Body of pancreas (tissue), 4 donors: ENCODE measurements around the gene MIB2. TPM values are rescaled to one million over a fixed set of nuclear protein-coding genes. Genes with fewer than 3 reads are reported as not detected.
"Not testable (repeated sequence)": the region's sequence is repeated elsewhere in the genome, so short reads cannot be mapped to it uniquely, and the experiment has no call there.

Experiments used
- ATAC-seq: fragments of 150-250 bp; one replicate; pipeline ENCODE4 v1.9.1; 2016
- DNase-seq, 4 donors: peaks; one replicate each; pipeline ENCODE4 v3.0.0-alpha.2; 2019
- H3K27ac ChIP-seq, 4 donors: fragments of 200-600 bp; sonication (generic); 1 replicate in 3 of 4; 2 replicates in 1 of 4; pipeline versions ENCODE4 v1.5.1 to v1.6.1; 2016 to 2019; ENCODE audit warnings: mild to moderate bottlenecking in 1 of 4, mixed read lengths in 1 of 4, moderate library complexity in 1 of 4
- H3K27me3 ChIP-seq, 2 donors: fragments of 200-600 bp; sonication (generic); one replicate each; pipeline ENCODE4 v1.6.0; 2016; ENCODE audit warnings: mild to moderate bottlenecking in 1 of 2
- H3K36me3 ChIP-seq, 2 donors: fragments of 200-600 bp; sonication (generic); replicated peaks in 1 of 2; 2 replicates each; pipeline ENCODE4 v1.5.1; 2016; ENCODE audit warnings: low read depth in 2 of 2; ENCODE audit not compliant: insufficient read depth in 1 of 2
- H3K4me1 ChIP-seq: fragments of 200-600 bp; sonication (generic); one replicate; pipeline ENCODE4 v1.6.0; 2016
- H3K4me3 ChIP-seq, 2 donors: fragments of 200-600 bp; sonication (generic); 1 replicate in 1 of 2; 2 replicates in 1 of 2; pipeline ENCODE4 v1.5.1; 2016 to 2019
- H3K9me3 ChIP-seq, 3 donors: fragments of 200-600 bp; sonication (generic); 1 replicate in 2 of 3; 2 replicates in 1 of 3; pipeline ENCODE4 v1.5.1; 2016
- POLR2A ChIP-seq, 3 donors: fragments of 450-650 bp; IDR thresholded peaks; one replicate each; pipeline ENCODE4 v1.6.1; 2016; ENCODE audit warnings: antibody characterized with exemption in 3 of 3, mild to moderate bottlenecking in 2 of 3
- WGBS, 2 donors: methylation state at CpG; one replicate each; pipeline ENCODE4 v1.1.5; 2017; 5-methylcytosine and 5-hydroxymethylcytosine counted together
- intact Hi-C: fragments of 100-400 bp; cut with DNase I; formaldehyde crosslinking; loops from one replicate; pipeline ENCODE4 v1.15.1; 2023
- total RNA-seq, 2 donors: library from RNA; depleted of rRNA; stranded (reverse); fragments of >200 nt; gene quantifications; one replicate each; pipeline ENCODE4 v1.1.0, GENCODE V29; 2016
- TF ChIP-seq, protein P1 (sequence below), 7 experiments: fragments of 450-650 bp in 4 of 7; fragments of 200-600 bp in 3 of 7; sonication (generic) in 3 of 7; IDR thresholded peaks; one replicate each; pipeline ENCODE4 v1.5.1; 2016 to 2019; ENCODE audit warnings: antibody characterized with exemption in 7 of 7

The MIB2 gene
- total RNA-seq, 2 donors from 2014 or later, result 57.6 to 101 TPM

DNA sequence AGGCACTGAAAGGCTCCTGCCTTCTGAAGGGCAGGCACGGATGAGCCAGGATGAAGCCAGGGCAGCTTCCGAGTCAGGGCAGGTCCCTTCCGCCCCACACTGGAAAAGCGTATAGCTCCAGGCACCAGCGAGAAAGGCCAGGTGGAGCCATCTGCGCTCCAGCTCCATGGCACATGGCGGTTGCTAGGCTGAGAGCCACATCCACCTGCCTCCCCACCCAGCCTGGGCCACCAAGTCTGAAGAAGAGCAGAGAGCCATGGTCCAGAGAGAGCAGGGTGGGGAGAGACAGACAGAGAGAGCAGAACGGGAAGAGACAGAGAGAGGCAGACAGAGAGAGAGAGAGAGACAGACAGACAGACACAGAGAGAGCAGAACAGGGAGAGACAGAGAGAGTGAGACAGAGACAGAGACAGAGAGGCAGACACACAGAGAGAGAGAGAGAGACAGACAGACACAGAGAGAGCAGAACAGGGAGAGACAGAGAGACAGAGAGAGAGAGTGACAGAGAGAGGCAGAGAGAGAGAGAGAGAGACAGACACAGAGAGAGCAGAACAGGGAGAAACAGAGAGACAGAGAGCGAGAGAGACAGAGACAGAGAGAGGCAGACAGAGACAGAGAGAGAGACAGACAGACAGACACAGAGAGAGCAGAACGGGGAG lies 20.6 kb upstream of the MIB2 start:
- H3K4me1 ChIP-seq, result peaks cover 21% of the 10 kb centered on the region
- WGBS, 2 donors, result 51 to 54% methylated on average over 5 to 10 of the region's 10 CpGs
- no peak overlapping the region for H3K4me3 ChIP-seq
- no peaks in the 10 kb centered on the region for H3K9me3 ChIP-seq
- no peak overlapping the region for H3K27ac ChIP-seq
- ATAC-seq (no peak), DNase-seq (no peak)
- intact Hi-C loops, result no loop called here
- no peaks in the 10 kb centered on the region for H3K27me3 ChIP-seq
- TF ChIP-seq, protein P1, sequence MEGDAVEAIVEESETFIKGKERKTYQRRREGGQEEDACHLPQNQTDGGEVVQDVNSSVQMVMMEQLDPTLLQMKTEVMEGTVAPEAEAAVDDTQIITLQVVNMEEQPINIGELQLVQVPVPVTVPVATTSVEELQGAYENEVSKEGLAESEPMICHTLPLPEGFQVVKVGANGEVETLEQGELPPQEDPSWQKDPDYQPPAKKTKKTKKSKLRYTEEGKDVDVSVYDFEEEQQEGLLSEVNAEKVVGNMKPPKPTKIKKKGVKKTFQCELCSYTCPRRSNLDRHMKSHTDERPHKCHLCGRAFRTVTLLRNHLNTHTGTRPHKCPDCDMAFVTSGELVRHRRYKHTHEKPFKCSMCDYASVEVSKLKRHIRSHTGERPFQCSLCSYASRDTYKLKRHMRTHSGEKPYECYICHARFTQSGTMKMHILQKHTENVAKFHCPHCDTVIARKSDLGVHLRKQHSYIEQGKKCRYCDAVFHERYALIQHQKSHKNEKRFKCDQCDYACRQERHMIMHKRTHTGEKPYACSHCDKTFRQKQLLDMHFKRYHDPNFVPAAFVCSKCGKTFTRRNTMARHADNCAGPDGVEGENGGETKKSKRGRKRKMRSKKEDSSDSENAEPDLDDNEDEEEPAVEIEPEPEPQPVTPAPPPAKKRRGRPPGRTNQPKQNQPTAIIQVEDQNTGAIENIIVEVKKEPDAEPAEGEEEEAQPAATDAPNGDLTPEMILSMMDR (IDR thresholded peaks at IDR 0.05), result no peak
- TF ChIP-seq POLR2A (IDR thresholded peaks at IDR 0.05), result no peak
- H3K36me3 ChIP-seq, result no peaks in the 10 kb centered on the region

DNA sequence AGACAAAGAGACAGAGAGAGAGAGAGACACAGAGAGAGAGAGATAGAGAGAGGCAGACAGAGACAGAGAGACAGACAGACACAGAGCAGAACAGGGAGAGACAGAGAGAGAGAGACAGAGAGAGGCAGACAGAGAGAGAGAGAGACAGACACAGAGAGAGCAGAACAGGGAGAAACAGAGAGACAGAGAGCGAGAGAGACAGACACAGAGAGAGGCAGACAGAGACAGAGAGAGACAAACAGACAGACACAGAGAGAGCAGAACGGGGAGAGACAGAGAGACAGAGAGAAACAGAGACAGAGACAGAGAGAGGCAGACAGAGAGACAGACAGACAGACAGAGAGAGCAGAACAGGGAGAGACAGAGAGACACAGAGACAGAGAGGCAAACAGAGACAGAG lies 20.0 kb upstream of the MIB2 start:
- H3K9me3 ChIP-seq, ATAC-seq, H3K27ac ChIP-seq, DNase-seq, H3K36me3 ChIP-seq, H3K27me3 ChIP-seq, H3K4me3 ChIP-seq, intact Hi-C loops: not testable (repeated sequence)
- H3K4me1 ChIP-seq, result peaks cover 23% of the 10 kb centered on the region
- 64 to 69% methylated on average over 2 of the region's 2 CpGs for WGBS, 2 donors

GRCh38 chr1:1596493-1597274 lies 18.6 kb upstream of the MIB2 start:
- TF ChIP-seq POLR2A (IDR thresholded peaks at IDR 0.05), result no peak
- TF ChIP-seq, protein P1 (IDR thresholded peaks at IDR 0.05), result no peak
- H3K27ac ChIP-seq, result no peak overlapping the region
- DNase-seq (peak in 1 of 4 donors; percentile 10), ATAC-seq (no peak)
- intact Hi-C loops, result no loop called here
- H3K4me1 ChIP-seq, result peaks cover 26% of the 10 kb centered on the region
- no peaks in the 10 kb centered on the region for H3K36me3 ChIP-seq
- H3K4me3 ChIP-seq, result no peak overlapping the region
- WGBS, 2 donors, result 54 to 74% methylated on average over 4 to 12 of the region's 12 CpGs
- H3K27me3 ChIP-seq, result no peaks in the 10 kb centered on the region
- no peaks in the 10 kb centered on the region for H3K9me3 ChIP-seq

DNA sequence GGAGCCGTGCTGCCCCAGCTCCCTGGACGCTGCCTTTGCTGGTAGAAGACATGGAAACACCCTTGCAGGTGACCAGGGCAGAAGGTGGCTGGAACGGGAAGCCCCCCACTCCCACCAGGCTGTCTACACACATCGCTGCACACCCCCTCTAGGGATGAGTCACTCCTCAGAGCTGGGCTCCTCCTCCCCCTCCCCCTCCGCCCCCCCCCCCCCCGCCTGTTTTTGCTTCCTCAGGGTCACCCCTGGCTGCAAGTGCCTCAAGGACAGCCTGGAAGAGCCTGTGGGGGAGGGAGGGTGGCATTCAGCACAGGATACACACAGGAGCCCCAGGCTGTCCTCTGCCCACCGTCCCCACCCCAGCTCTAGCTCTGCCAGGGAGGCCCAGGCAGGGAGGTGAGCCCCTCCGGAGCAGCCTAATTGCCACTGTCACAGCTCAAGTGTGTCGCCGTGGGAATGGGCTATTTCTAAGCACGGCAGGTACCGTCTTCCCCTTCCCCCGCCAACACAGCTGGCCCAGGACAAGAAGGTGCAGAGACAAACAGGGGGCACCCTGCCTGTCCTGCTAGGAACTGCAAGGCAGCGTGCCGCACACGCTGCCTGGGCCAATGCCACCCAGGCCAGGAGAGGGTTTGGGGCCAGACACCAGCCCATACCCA lies 17.9 kb upstream of the MIB2 start:
- 0 to 25% methylated on average over 2 to 13 of the region's 16 CpGs for WGBS, 2 donors

More for the DNA sequence above, 17.9 kb upstream of the MIB2 start:
- H3K4me1 ChIP-seq, result peaks cover 26% of the 10 kb centered on the region
- DNase-seq (peak in 2 of 4 donors; percentile 33 to 47), ATAC-seq (peak; percentile 41)
- H3K27ac ChIP-seq, result no peak overlapping the region
- intact Hi-C loops, result no loop called here
- no peaks in the 10 kb centered on the region for H3K9me3 ChIP-seq
- no peaks in the 10 kb centered on the region for H3K36me3 ChIP-seq
- TF ChIP-seq POLR2A (IDR thresholded peaks at IDR 0.05), result no peak
- TF ChIP-seq, protein P1 (IDR thresholded peaks at IDR 0.05), result peak in 5 of 7 experiments; percentile 15 to 38 (median 32)
- H3K4me3 ChIP-seq, result no peak overlapping the region
- no peaks in the 10 kb centered on the region for H3K27me3 ChIP-seq
